ENCODE results near the gene TMEM127.
"Not testable (repeated sequence)": the region's sequence is repeated elsewhere in the genome, so short reads cannot be mapped to it uniquely, and the experiment has no call there.

Gene TMEM127

GRCh38 chr2:96304606-96305005, 38.8 kb upstream of the TMEM127 start:
- no peak for TF ChIP-seq CTCF (IDR thresholded peaks at IDR 0.05; ENCODE audit: insufficient read depth, low read depth, low read length, missing control alignments)
- H3K4me3 ChIP-seq (ENCODE audit: low read depth, low read length): peak overlapping the region; percentile 88
- DNase-seq (ENCODE audit: low read depth): no peak

GRCh38 chr2:96301865-96302264, 36.1 kb upstream of the TMEM127 start:
- TF ChIP-seq CTCF (IDR thresholded peaks at IDR 0.05; ENCODE audit: insufficient read depth, low read depth, low read length, missing control alignments): no peak
- DNase-seq (ENCODE audit: low read depth): no peak
- H3K4me3 ChIP-seq (ENCODE audit: low read depth, low read length): no peak overlapping the region

- DNase-seq (ENCODE audit: low read depth): no peak
- TF ChIP-seq CTCF (IDR thresholded peaks at IDR 0.05; ENCODE audit: insufficient read depth, low read depth, low read length, missing control alignments): no peak
- no peak overlapping the region for H3K4me3 ChIP-seq (ENCODE audit: low read depth, low read length)
Measured at GRCh38 chr2:96296925-96297324, 31.1 kb upstream of the TMEM127 start.

DNA sequence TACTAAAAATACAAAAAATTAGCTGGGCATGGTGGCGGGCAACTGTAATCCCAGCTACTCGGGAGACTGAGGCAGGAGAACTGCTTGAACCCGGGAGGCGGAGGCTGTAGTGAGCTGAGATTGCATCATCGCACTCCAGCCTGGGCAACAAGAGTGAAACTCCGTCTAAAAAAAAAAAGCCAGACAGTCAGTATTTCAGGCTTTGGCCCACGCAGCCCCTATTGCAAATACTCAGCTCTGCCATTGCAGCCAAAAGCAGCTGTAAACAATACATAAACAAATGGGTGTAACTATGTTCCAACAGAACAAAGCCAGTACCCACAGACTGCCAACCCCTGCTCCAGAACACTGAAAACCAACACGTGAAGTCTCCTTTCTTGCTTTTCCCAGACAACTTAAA, 28.5 kb upstream of the TMEM127 start:
- not testable (repeated sequence) for DNase-seq (ENCODE audit: low read depth); H3K4me3 ChIP-seq (ENCODE audit: low read depth, low read length)

- no peak overlapping the region for H3K4me3 ChIP-seq (ENCODE audit: low read depth, low read length)
- DNase-seq (ENCODE audit: low read depth): no peak
- no peak for TF ChIP-seq CTCF (IDR thresholded peaks at IDR 0.05; ENCODE audit: insufficient read depth, low read depth, low read length, missing control alignments)
Measured at GRCh38 chr2:96291751-96292150, 26.0 kb upstream of the TMEM127 start.

DNA sequence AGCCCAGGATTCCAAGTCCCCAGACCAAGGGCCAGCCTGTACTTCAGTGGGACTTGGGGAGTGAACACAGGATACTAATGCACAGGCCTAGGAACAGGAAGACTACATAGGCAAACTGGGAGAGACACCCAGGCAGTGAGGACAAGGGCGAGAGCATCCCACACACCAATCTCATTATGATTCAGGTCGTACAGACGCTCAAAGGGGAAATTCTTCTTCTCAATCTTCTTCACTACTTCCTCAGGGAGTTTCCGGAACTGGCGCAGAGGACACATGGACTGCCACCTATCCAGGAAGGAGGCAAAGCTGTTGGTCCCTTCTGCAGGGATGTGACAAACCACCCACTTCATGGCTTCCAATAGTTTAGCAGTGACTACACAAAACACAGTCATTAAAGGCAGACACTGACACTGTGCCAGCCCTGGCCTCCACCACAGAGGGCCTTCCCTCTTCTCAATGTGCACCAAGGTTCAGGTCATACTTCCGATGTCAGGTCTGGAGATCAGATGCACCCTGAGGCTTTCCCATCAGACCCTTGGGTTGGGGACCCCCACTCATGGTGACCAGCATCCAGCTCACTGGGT, 21.6 kb upstream of the TMEM127 start:
- TF ChIP-seq CTCF (IDR thresholded peaks at IDR 0.05; ENCODE audit: insufficient read depth, low read depth, low read length, missing control alignments): no peak

GRCh38 chr2:96276787-96277499, 11.1 kb upstream of the TMEM127 start:
- TF ChIP-seq CTCF (IDR thresholded peaks at IDR 0.05; ENCODE audit: insufficient read depth, low read depth, low read length, missing control alignments): no peak
- no peak for DNase-seq (ENCODE audit: low read depth)
- H3K4me3 ChIP-seq (ENCODE audit: low read depth, low read length): no peak overlapping the region

More for the DNA sequence above, 21.6 kb upstream of the TMEM127 start:
- H3K4me3 ChIP-seq (ENCODE audit: low read depth, low read length): no peak overlapping the region
- DNase-seq (ENCODE audit: low read depth): peak; percentile 21

Measured in GM12865 (cell line).